ENCODE measurements around the gene DCC. TPM values are rescaled to one million over a fixed set of nuclear protein-coding genes. Genes with fewer than 3 reads are reported as not detected.

Gene DCC
- total and polyA plus RNA-seq, 9 of the 15 experiments (the other 6 are each of a cell fraction or from before 2014, with no cell fraction given), result not detected

DNA sequence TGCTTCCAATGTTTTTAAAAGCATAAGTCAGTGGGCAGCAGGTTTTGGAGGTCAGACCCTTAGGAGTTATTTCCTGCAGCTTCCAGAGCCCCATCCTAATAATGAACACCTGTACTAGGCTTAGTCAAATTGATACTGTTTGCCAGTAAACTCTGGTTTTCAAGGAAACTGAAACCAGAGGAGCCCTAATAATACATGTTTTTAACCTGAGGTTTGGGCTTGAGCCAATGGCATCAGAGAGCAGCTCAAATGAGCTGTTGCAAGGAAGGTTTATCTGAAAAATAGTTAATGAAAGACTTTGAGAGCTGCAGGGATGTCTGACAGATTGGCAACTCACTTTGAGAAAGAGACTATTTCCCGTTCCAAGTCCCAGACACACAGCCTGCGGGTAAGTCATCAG, 54.6 kb downstream of the DCC start:
- Histone ChIP-seq H3K27me3 (ENCODE audit: control insufficient read depth in 2 of 2, insufficient read depth in 2 of 2, low read length in 2 of 2) (no peaks in the 10 kb centered on the region), H2AFZ (ENCODE audit: low read depth, low read length) (no peak overlapping the region), H3K36me3 (ENCODE audit: control insufficient read depth, insufficient read depth, low read length) (no peaks in the 10 kb centered on the region), H3K4me2 (ENCODE audit: insufficient read depth, low read length) (no peak overlapping the region), H3K9ac (ENCODE audit: insufficient read depth in 1 of 2, low read depth in 2 of 2, low read length in 2 of 2) (no peak overlapping the region), H3K79me2 (ENCODE audit: control insufficient read depth, insufficient read depth, low read length) (no peaks in the 10 kb centered on the region), H4K20me1 (replicated peaks; ENCODE audit: control insufficient read depth, insufficient read depth, low read length) (no peaks in the 10 kb centered on the region), H3K9me1 (ENCODE audit: control insufficient read depth, insufficient read depth, low read length) (no peaks in the 10 kb centered on the region), H3K4me3 (no peak overlapping the region), H3K4me1 (replicated peaks in 1 of 2; ENCODE audit: control insufficient read depth in 2 of 2, insufficient read depth in 2 of 2, low read length in 2 of 2) (no peaks in the 10 kb centered on the region), H3K9me3 (replicated peaks; ENCODE audit: control insufficient read depth, insufficient read depth, low read depth, low read length) (no peaks in the 10 kb centered on the region), H3K27ac (ENCODE audit: extremely low read depth, low read depth, low read length) (no peak overlapping the region)
- no peak for ATAC-seq
- no peak for TF ChIP-seq MYC (IDR thresholded peaks at IDR 0.05; ENCODE audit: low read depth, low read length)
- TF ChIP-seq MYC (CRISPR knock-in tag; IDR thresholded peaks at IDR 0.05; ENCODE audit: borderline replicate concordance, low read depth), result no peak
- no peak for TF ChIP-seq PTBP1 (IDR thresholded peaks at IDR 0.05; ENCODE audit: low read depth, low read length)
- TF ChIP-seq L3MBTL2 (IDR thresholded peaks at IDR 0.05), result no peak
- TF ChIP-seq ZNF551 (CRISPR knock-in tag; IDR thresholded peaks at IDR 0.05), result no peak
- TF ChIP-seq KLF1 (tag; IDR thresholded peaks at IDR 0.05), result no peak
- TF ChIP-seq, protein P1, sequence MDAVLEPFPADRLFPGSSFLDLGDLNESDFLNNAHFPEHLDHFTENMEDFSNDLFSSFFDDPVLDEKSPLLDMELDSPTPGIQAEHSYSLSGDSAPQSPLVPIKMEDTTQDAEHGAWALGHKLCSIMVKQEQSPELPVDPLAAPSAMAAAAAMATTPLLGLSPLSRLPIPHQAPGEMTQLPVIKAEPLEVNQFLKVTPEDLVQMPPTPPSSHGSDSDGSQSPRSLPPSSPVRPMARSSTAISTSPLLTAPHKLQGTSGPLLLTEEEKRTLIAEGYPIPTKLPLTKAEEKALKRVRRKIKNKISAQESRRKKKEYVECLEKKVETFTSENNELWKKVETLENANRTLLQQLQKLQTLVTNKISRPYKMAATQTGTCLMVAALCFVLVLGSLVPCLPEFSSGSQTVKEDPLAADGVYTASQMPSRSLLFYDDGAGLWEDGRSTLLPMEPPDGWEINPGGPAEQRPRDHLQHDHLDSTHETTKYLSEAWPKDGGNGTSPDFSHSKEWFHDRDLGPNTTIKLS (IDR thresholded peaks at IDR 0.05; ENCODE audit: borderline replicate concordance, low read depth), result no peak
- no peak for TF ChIP-seq LARP7 (IDR thresholded peaks at IDR 0.05)
- TF ChIP-seq, protein P2, sequence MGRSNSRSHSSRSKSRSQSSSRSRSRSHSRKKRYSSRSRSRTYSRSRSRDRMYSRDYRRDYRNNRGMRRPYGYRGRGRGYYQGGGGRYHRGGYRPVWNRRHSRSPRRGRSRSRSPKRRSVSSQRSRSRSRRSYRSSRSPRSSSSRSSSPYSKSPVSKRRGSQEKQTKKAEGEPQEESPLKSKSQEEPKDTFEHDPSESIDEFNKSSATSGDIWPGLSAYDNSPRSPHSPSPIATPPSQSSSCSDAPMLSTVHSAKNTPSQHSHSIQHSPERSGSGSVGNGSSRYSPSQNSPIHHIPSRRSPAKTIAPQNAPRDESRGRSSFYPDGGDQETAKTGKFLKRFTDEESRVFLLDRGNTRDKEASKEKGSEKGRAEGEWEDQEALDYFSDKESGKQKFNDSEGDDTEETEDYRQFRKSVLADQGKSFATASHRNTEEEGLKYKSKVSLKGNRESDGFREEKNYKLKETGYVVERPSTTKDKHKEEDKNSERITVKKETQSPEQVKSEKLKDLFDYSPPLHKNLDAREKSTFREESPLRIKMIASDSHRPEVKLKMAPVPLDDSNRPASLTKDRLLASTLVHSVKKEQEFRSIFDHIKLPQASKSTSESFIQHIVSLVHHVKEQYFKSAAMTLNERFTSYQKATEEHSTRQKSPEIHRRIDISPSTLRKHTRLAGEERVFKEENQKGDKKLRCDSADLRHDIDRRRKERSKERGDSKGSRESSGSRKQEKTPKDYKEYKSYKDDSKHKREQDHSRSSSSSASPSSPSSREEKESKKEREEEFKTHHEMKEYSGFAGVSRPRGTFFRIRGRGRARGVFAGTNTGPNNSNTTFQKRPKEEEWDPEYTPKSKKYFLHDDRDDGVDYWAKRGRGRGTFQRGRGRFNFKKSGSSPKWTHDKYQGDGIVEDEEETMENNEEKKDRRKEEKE (IDR thresholded peaks at IDR 0.05; ENCODE audit: borderline replicate concordance in 1 of 2, control insufficient read depth in 1 of 2, low read depth in 2 of 2, low read length in 1 of 2), result no peak
- no peak for TF ChIP-seq KDM1A (IDR thresholded peaks at IDR 0.05)
- TF ChIP-seq, protein P3, sequence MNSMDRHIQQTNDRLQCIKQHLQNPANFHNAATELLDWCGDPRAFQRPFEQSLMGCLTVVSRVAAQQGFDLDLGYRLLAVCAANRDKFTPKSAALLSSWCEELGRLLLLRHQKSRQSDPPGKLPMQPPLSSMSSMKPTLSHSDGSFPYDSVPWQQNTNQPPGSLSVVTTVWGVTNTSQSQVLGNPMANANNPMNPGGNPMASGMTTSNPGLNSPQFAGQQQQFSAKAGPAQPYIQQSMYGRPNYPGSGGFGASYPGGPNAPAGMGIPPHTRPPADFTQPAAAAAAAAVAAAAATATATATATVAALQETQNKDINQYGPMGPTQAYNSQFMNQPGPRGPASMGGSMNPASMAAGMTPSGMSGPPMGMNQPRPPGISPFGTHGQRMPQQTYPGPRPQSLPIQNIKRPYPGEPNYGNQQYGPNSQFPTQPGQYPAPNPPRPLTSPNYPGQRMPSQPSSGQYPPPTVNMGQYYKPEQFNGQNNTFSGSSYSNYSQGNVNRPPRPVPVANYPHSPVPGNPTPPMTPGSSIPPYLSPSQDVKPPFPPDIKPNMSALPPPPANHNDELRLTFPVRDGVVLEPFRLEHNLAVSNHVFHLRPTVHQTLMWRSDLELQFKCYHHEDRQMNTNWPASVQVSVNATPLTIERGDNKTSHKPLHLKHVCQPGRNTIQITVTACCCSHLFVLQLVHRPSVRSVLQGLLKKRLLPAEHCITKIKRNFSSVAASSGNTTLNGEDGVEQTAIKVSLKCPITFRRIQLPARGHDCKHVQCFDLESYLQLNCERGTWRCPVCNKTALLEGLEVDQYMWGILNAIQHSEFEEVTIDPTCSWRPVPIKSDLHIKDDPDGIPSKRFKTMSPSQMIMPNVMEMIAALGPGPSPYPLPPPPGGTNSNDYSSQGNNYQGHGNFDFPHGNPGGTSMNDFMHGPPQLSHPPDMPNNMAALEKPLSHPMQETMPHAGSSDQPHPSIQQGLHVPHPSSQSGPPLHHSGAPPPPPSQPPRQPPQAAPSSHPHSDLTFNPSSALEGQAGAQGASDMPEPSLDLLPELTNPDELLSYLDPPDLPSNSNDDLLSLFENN (IDR thresholded peaks at IDR 0.05; ENCODE audit: low read depth in 2 of 2, low read length in 2 of 2), result no peak
- no peak for TF ChIP-seq NFIX (CRISPR knock-in tag; IDR thresholded peaks at IDR 0.05; ENCODE audit: low read depth)
- TF ChIP-seq ZKSCAN8 (CRISPR knock-in tag; IDR thresholded peaks at IDR 0.05), result no peak
- CTCF ChIA-PET (ENCODE audit: low intra/inter-chr PET ratio), result no interaction called here
- in situ Hi-C loops (cut with MboI), result no loop called here
- intact Hi-C loops (cut with micrococcal nuclease), result no loop called here
- 0% methylated on average over 2 of the region's 2 CpGs for WGBS (ENCODE audit: insufficient coverage, low coverage, missing lambda C conversion rate)
- no peak for FAIRE-seq
- POLR2A ChIA-PET, result no interaction called here
- no TSS peak for BruUV-seq (replicated peaks)
- DNase-seq (ENCODE audit: extremely low read depth in 1 of 4, low spot score in 3 of 4), result no peak

Data from K562 (cell line).